ENCODE results near the gene TMEM14A. TPM values are rescaled to one million over a fixed set of nuclear protein-coding genes. Genes with fewer than 3 reads are reported as not detected.

The TMEM14A gene
- total RNA-seq, 1 experiment from 2014 or later, result 7.3 TPM

- no peak for DNase-seq
These were observed 29.1 kb upstream of the TMEM14A start for GRCh38 chr6:52641826-52642225.

More at GRCh38 chr6:52641826-52642225, 29.1 kb upstream of the TMEM14A start:
- Histone ChIP-seq H3K4me2 (ENCODE audit: insufficient read depth, insufficient read length, low read length) (no peak overlapping the region), H3K23me2 (ENCODE audit: insufficient read length, low read depth, low read length, poor library complexity, severe bottlenecking) (no peaks in the 10 kb centered on the region), H3K18ac (ENCODE audit: insufficient read length, low read depth, low read length) (no peak overlapping the region), H2BK120ac (ENCODE audit: low read depth, low read length, poor library complexity, severe bottlenecking) (no peak overlapping the region), H3K56ac (ENCODE audit: insufficient read length, low read depth, low read length) (no peak overlapping the region), H2BK15ac (ENCODE audit: low read depth, low read length) (no peak overlapping the region), H3K4ac (ENCODE audit: low read depth, low read length) (no peak overlapping the region), H2AK5ac (ENCODE audit: insufficient read length, low read length) (no peak overlapping the region), H4K8ac (replicated peaks; ENCODE audit: insufficient read length, low read depth, low read length) (no peak overlapping the region), H2BK20ac (ENCODE audit: low read depth, low read length, poor library complexity, severe bottlenecking) (no peak overlapping the region), H3K4me1 (ENCODE audit: insufficient read depth, low read length) (no peaks in the 10 kb centered on the region), H2AFZ (ENCODE audit: low read length) (no peak overlapping the region), H3K79me1 (ENCODE audit: insufficient read depth, low read depth, low read length, poor library complexity, severe bottlenecking) (no peaks in the 10 kb centered on the region), H3K27ac (ENCODE audit: insufficient read length, low read depth, low read length) (no peak overlapping the region), H3K14ac (ENCODE audit: insufficient read depth, low read length) (no peak overlapping the region), H3K9me3 (ENCODE audit: control insufficient read depth, low read depth, low read length) (no peaks in the 10 kb centered on the region), H4K5ac (ENCODE audit: insufficient read length, low read depth, low read length) (no peak overlapping the region), H4K91ac (ENCODE audit: insufficient read length, low read depth, low read length) (no peak overlapping the region), H2BK5ac (ENCODE audit: insufficient read length, low read length) (no peak overlapping the region), H3T11ph (ENCODE audit: low read length) (no peak overlapping the region), H3K27me3 (ENCODE audit: insufficient read depth, low read length) (no peaks in the 10 kb centered on the region), H4K20me1 (ENCODE audit: control insufficient read depth, insufficient read depth, insufficient read length) (no peaks in the 10 kb centered on the region), H3K79me2 (ENCODE audit: insufficient read depth, low read length) (no peaks in the 10 kb centered on the region), H2BK12ac (ENCODE audit: insufficient read length, low read depth, low read length) (no peak overlapping the region), H3K9ac (ENCODE audit: extremely low read depth, insufficient read length, low read length) (no peak overlapping the region), H3K23ac (ENCODE audit: insufficient read length, low read depth, low read length) (no peak overlapping the region)
- Mint-ChIP-seq H3K27ac (no peak overlapping the region), H3K36me3 (ENCODE audit: insufficient read depth in 1 of 3, low read depth in 3 of 3) (0 out of 7 replicates have a peak, but pooled peaks cover 0 to 5% (median 1%) of the 10 kb centered on the region in 3 experiments), H3K27me3 (ENCODE audit: low read depth) (peaks cover 2% of the 10 kb centered on the region; the same call in 1 of the 2 replicates), H3K4me3 (no peak overlapping the region), H3K4me1 (peaks cover 0 to 5% of the 10 kb centered on the region in 2 experiments; a peak in 3 of 4 replicates), H3K9me3 (peaks cover 0 to 3% of the 10 kb centered on the region in 2 experiments; a peak in 3 of 5 replicates)
- TF ChIP-seq CTCF (conservative IDR thresholded peaks at IDR 0.05), result no peak
- no CpG with 5 or more reads among the region's 3 CpGs for WGBS (ENCODE audit: extremely low coverage, insufficient read length, low lambda C conversion rate)
